DMS153 treated with DMSO at 0.1 percent for 48 hours (cell line): Measurements from ENCODE around the gene FLT3LG.

ENCODE experiments used
- DNase-seq: peaks from one replicate; lab custom pipeline; 2025; ENCODE audit not compliant: unreplicated experiment; lab: John Stamatoyannopoulos, UW

Gene FLT3LG

DNA sequence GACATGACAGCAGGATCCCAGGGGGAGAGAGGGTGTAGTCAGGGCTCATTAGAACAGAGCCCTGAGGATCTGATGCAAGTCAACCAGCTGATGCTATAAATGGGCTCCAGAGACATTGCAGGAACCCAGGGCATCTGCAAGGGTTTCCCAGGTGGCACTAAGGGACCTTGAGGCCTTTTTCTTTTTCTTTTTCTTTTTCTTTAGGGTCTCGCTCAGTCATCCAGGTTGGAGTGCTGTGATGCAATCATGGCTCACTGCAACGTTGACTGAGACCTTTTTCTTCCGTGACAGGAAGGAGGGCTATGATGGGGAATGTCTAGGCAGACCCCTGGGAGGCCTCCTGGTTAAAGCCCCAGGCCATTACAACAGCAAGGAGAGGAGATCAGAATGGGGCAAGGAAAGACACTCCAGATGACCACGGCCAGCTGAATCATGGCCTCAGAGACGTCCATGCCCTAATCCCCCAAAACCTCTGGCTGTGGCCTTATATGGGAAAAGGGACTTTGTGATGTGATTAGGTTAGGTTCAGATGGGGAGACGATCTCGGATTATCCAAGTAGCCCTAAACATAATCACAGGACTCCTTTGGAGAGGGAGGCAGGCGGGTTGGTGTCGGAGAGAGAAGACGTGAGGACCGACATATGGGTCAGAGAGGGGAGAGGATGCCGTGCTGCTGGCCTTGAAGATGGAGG lies 33.9 kb downstream of the FLT3LG start:
- DNase-seq, result no peak

GRCh38 chr19:49512970-49513745 lies 39.1 kb downstream of the FLT3LG start:
- DNase-seq, result no peak

DNA sequence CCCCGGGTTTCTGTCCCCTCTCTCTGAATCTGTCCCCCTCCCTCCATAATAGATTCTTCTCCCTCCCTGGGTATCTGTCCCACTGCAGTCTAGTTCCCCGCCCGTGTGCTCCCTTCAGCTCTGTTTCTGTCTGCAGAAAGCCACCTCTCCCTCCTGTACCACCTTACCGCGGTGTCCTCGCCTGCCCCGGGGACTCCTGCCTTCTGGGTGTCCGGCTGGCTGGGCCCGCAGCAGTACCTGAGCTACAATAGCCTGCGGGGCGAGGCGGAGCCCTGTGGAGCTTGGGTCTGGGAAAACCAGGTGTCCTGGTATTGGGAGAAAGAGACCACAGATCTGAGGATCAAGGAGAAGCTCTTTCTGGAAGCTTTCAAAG lies 39.7 kb downstream of the FLT3LG start:
- DNase-seq, result no peak

- no peak for DNase-seq
Measured at GRCh38 chr19:49514151-49514550, 40.1 kb downstream of the FLT3LG start.

GRCh38 chr19:49515767-49516166 lies 41.8 kb downstream of the FLT3LG start:
- DNase-seq, result no peak

- no peak for DNase-seq
Measured at GRCh38 chr19:49518033-49518432, 44.0 kb downstream of the FLT3LG start.

DNA sequence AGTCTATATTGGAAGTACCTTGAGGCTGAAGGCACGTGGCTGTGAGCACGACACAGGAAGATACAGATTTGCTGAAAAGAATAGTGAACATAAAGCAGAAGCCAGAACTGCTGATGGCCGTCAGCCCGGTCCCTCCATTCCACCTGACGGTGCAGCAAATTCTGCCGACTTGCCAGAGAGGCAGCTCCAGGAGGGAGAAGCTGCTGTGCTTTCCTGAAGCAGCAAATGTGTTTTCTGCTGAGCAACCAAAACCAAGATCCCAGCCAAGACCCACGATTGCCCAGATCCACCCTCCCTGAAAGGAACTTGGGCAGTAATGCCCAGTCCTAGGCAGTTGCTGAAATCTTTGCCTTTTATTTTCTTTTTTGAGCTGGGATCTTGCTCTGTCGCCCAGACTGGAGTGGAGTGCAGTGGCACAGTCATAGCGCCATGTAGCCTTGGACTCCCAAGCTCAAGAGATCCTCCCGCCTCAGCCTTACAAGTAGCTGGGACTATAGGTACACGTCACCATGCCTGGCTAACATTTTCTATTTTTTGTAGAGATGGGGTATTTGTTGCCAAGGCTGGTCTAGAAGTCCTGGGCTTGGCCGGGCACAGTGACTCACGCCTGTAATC lies 46.8 kb downstream of the FLT3LG start:
- DNase-seq, result no peak

- no peak for DNase-seq
Measured at GRCh38 chr19:49524812-49525455, 50.9 kb downstream of the FLT3LG start.

- DNase-seq, result no peak
Measured at GRCh38 chr19:49528211-49528771, 54.3 kb downstream of the FLT3LG start.

- DNase-seq, result no peak
Measured at GRCh38 chr19:49530708-49531107, 56.7 kb downstream of the FLT3LG start.

GRCh38 chr19:49533551-49534488 lies 59.8 kb downstream of the FLT3LG start:
- DNase-seq, result peak; percentile 40

GRCh38 chr19:49534632-49535385 lies 60.8 kb downstream of the FLT3LG start:
- no peak for DNase-seq
